Gastrocnemius medialis (tissue), 4 donors: ENCODE data around the gene MPIG6B. TPM values are rescaled to one million over a fixed set of nuclear protein-coding genes. Genes with fewer than 3 reads are reported as not detected.
A peak's percentile ranks its signal among the peaks of the same experiment; 100 is the strongest.

Source experiments
- ATAC-seq, 2 donors: fragments of 150-250 bp; one replicate each; pipeline ENCODE4 v1.9.1; 2016
- DNase-seq, 2 donors: peaks; one replicate each; pipeline ENCODE4 v3.0.0-alpha.2; 2019
- H3K27ac ChIP-seq, 4 donors: fragments of 200-600 bp; sonication (generic); 1 replicate in 1 of 4; 2 replicates in 3 of 4; pipeline ENCODE4 v1.5.1; 2016 to 2018; ENCODE audit warnings: mild to moderate bottlenecking in 2 of 4, moderate library complexity in 1 of 4
- H3K27me3 ChIP-seq, 3 donors: fragments of 200-600 bp; sonication (generic) in 2 of 3; 1 replicate in 1 of 3; 2 replicates in 2 of 3; pipeline versions ENCODE4 v1.5.1 to v1.6.0; 2016 to 2019; ENCODE audit warnings: mild to moderate bottlenecking in 1 of 3, moderate library complexity in 1 of 3
- H3K36me3 ChIP-seq, 2 donors: fragments of 200-600 bp; sonication (generic) in 1 of 2; one replicate each; pipeline ENCODE4 v1.5.1; 2017 to 2018
- H3K4me1 ChIP-seq, 2 donors: fragments of 200-600 bp; sonication (generic) in 1 of 2; one replicate each; pipeline ENCODE4 v1.5.1; 2016 to 2017; ENCODE audit warnings: mild to moderate bottlenecking in 2 of 2
- H3K4me3 ChIP-seq, 4 donors: fragments of 200-600 bp; sonication (generic) in 3 of 4; 1 replicate in 1 of 4; 2 replicates in 3 of 4; pipeline ENCODE4 v1.5.1; 2016 to 2019; ENCODE audit warnings: mild to moderate bottlenecking in 2 of 4
- H3K9me3 ChIP-seq, 3 donors: fragments of 200-600 bp; sonication (generic) in 2 of 3; 1 replicate in 1 of 3; 2 replicates in 2 of 3; pipeline ENCODE4 v1.5.1; 2016 to 2019
- POLR2A ChIP-seq, 2 donors: fragments of 450-650 bp; IDR thresholded peaks; one replicate each; pipeline ENCODE4 v1.6.1; 2017; ENCODE audit warnings: antibody characterized with exemption in 2 of 2, mild to moderate bottlenecking in 2 of 2, moderate library complexity in 2 of 2
- in situ Hi-C, 4 donors: fragments of 200-750 bp; cut with MboI; loops; one replicate each; pipeline versions ENCODE4 v1.15.0 to v1.8.0; 2017; ENCODE audit warnings: low sequenced_read_pairs in 4 of 4
- intact Hi-C: fragments of 100-400 bp; cut with DNase I; formaldehyde crosslinking; loops from one replicate; pipeline ENCODE4 v1.15.1; 2023; ENCODE audit warnings: low total_unique reads
- total RNA-seq, 4 donors: library from RNA; depleted of rRNA; stranded (reverse); fragments of >200 nt; gene quantifications; one replicate each; pipeline versions ENCODE4 v1.1.0 to v1.2.3, GENCODE V29; 2016
- TF ChIP-seq, protein P1 (sequence below), 5 experiments: fragments of 450-650 bp in 3 of 5; fragments of 200-600 bp in 2 of 5; sonication (generic) in 2 of 5; IDR thresholded peaks in 4 of 5; conservative IDR thresholded peaks in 1 of 5; 1 replicate in 4 of 5; 2 replicates in 1 of 5; pipeline ENCODE4 v1.5.1; 2016 to 2019; ENCODE audit warnings: antibody characterized with exemption in 5 of 5, mild to moderate bottlenecking in 3 of 5, moderate library complexity in 3 of 5

The MPIG6B gene
- total RNA-seq, 4 donors from 2014 or later, result not detected

DNA sequence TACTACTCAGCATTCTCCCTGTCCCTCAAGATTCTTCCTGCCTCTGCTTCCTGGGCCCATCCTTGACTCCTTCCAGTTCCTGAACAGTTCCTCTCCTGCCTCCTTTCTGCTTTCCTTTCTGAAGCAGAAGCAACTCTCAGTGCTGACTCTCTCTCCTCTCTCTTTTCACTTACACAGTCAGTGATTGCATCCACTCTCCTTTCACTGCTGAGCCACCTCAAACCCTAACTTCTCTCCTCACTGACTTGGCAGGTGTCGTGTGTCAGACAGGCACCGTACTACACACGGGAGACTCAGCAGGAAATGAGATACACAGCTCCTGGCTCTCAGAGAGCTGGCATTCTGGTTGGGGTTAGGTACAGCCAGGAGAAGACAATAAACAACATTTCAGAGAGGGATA, 25.6 kb upstream of the MPIG6B start:
- Histone ChIP-seq H3K36me3 (peaks cover 0 to 59% of the 10 kb centered on the region in 2 donors), H3K4me1 (peaks cover 19 to 37% of the 10 kb centered on the region in 2 donors), H3K27me3 (no peaks in the 10 kb centered on the region), H3K9me3 (no peaks in the 10 kb centered on the region), H3K4me3 (no peak overlapping the region), H3K27ac (peak overlapping the region in 1 of 4 donors; percentile 4)
- intact Hi-C loops (no loop called here), in situ Hi-C loops (loop anchor here in 1 of 4 donors (25.0 kb wide), 1 partner anchor 265 kb away; the partner anchor contains the start of genes DXO, NELFE and SKIC2)
- no peak for TF ChIP-seq POLR2A (IDR thresholded peaks at IDR 0.05)
- TF ChIP-seq, protein P1, sequence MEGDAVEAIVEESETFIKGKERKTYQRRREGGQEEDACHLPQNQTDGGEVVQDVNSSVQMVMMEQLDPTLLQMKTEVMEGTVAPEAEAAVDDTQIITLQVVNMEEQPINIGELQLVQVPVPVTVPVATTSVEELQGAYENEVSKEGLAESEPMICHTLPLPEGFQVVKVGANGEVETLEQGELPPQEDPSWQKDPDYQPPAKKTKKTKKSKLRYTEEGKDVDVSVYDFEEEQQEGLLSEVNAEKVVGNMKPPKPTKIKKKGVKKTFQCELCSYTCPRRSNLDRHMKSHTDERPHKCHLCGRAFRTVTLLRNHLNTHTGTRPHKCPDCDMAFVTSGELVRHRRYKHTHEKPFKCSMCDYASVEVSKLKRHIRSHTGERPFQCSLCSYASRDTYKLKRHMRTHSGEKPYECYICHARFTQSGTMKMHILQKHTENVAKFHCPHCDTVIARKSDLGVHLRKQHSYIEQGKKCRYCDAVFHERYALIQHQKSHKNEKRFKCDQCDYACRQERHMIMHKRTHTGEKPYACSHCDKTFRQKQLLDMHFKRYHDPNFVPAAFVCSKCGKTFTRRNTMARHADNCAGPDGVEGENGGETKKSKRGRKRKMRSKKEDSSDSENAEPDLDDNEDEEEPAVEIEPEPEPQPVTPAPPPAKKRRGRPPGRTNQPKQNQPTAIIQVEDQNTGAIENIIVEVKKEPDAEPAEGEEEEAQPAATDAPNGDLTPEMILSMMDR (IDR thresholded peaks at IDR 0.05 in 4 of 5, conservative IDR thresholded peaks at IDR 0.05 in 1 of 5), result no peak
- DNase-seq, result no peak
- ATAC-seq, result no peak

DNA sequence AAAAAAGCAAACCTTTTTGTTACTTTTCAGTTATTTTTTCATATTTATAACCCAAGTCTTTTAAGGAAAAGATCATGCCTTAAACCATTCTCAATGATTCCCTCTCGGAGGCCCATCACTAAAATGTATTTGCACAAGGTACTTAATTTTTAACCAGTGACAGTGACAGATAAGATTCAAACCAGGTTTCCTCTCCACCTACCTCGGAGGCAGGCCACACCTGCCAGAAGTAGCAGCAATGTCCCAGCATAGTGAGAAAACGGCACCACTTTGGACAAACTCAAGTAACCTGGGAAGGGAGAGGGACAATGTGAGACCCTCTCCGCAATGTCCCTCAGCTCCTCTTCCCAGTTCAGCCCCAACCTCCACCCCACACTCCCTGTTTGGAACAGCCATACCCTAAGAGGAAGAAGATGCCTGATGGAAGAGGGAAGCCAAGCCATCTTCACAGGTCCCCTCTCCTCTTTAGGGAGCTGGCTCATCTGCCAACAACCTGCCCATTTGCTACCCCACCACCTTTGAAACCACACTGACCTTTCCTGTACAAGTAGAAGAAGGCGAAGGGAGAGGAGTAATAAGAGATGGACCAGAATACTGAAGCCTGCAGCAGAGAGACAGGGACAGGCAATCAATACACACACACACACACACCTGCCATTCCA, 22.3 kb upstream of the MPIG6B start:
- intact Hi-C loops (loop anchor here (5.0 kb wide), 2 partner anchors 49 to 196 kb away; partner anchors contain the start of genes BAG6 and EHMT2), in situ Hi-C loops (no loop called here)
- Histone ChIP-seq H3K27me3 (no peaks in the 10 kb centered on the region), H3K4me1 (peaks cover 22 to 40% of the 10 kb centered on the region in 2 donors), H3K36me3 (peaks cover 0 to 26% of the 10 kb centered on the region in 2 donors), H3K9me3 (no peaks in the 10 kb centered on the region), H3K4me3 (no peak overlapping the region), H3K27ac (peak overlapping the region; percentile 91 to 98 (median 96))
- no peak for ATAC-seq
- TF ChIP-seq, protein P1 (IDR thresholded peaks at IDR 0.05 in 4 of 5, conservative IDR thresholded peaks at IDR 0.05 in 1 of 5), result no peak
- no peak for TF ChIP-seq POLR2A (IDR thresholded peaks at IDR 0.05)
- no peak for DNase-seq

DNA sequence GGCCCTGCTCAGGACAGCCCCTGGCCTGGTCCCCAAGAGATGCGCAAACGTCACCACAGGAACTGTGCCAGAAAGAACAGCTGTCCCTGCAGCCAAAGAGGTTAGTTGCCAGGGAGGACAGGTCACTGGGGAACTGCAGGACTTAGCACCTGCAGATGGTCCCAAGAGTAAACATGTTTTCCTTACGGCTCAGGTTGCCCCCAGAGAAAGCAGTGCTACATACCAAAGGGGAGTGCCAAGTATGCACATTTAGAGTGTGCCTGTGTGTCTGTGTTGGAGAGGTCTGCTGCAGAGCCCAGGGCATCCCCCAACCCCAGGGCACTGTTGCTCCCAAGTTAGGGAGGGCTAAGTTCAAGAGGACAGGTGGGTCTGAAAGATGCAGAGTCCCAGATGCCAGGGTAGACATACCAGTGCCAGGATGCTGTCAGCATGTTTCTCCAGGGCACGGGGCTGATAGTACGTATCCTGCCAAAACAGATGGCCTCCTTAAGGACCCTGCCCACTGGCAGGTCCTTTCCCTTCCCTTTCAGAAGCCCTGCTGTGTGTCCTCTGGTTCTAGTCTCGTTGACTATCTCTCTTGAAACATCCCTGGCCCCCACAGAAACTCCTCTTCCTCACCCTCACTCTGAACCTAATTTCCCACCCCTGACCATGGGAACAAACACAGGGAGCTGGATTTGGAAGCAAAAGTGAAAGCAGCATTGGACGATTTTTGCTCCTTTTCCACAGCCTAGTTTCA, 21.3 kb upstream of the MPIG6B start:
- Histone ChIP-seq H3K27me3 (no peaks in the 10 kb centered on the region), H3K4me3 (peak overlapping the region; percentile 65 to 85 (median 83)), H3K27ac (peak overlapping the region; percentile 91 to 98 (median 96)), H3K36me3 (peaks cover 0 to 16% of the 10 kb centered on the region in 2 donors), H3K9me3 (no peaks in the 10 kb centered on the region), H3K4me1 (peaks cover 22 to 40% of the 10 kb centered on the region in 2 donors)
- peak; percentile 57 to 71 for DNase-seq
- intact Hi-C loops, result loop anchor here (2.0 to 5.0 kb wide), 3 partner anchors 37 to 195 kb away; partner anchors contain the start of genes BAG6 and EHMT2
- ATAC-seq, result peak; percentile 54 to 64
- TF ChIP-seq, protein P1 (IDR thresholded peaks at IDR 0.05 in 4 of 5, conservative IDR thresholded peaks at IDR 0.05 in 1 of 5), result no peak
- TF ChIP-seq POLR2A (IDR thresholded peaks at IDR 0.05), result no peak
- in situ Hi-C loops, result no loop called here

DNA sequence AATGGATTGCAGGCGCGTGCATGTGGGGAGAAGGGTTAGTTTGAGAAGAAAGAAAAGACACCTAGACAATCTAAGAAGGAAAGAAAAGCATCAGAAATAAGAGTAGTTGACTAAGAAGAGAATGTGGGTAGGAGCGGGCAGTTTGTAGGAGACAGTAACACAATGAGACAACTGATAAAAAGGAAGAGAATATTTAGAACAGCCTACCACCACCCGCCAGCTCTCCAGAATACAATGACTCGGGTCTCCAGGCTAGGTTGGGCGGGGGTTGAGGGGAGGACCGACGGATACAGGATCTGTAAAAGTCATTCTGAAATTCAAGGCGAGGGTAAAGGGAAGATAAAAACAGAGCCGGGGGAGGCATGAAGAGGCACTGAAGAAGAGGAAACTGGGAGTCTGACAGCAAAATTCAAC, 20.8 kb upstream of the MPIG6B start:
- in situ Hi-C loops, result no loop called here
- Histone ChIP-seq H3K36me3 (peaks cover 0 to 12% of the 10 kb centered on the region in 2 donors), H3K4me1 (peaks cover 22 to 37% of the 10 kb centered on the region in 2 donors)

More for the DNA sequence above, 20.8 kb upstream of the MPIG6B start:
- peak overlapping the region; percentile 65 to 85 (median 83) for H3K4me3 ChIP-seq
- H3K27me3 ChIP-seq, result no peaks in the 10 kb centered on the region
- intact Hi-C loops, result loop anchor here (2.0 to 5.0 kb wide), 3 partner anchors 36 to 195 kb away; partner anchors contain the start of genes BAG6 and EHMT2
- TF ChIP-seq, protein P1 (IDR thresholded peaks at IDR 0.05 in 4 of 5, conservative IDR thresholded peaks at IDR 0.05 in 1 of 5), result no peak
- no peak for TF ChIP-seq POLR2A (IDR thresholded peaks at IDR 0.05)
- no peaks in the 10 kb centered on the region for H3K9me3 ChIP-seq
- H3K27ac ChIP-seq, result peak overlapping the region; percentile 91 to 98 (median 96)
- DNase-seq (no peak), ATAC-seq (no peak)
